PC-9 (cell line): Measurements from ENCODE around the gene ZNF467. TPM values are rescaled to one million over a fixed set of nuclear protein-coding genes. Genes with fewer than 3 reads are reported as not detected.
A peak's percentile ranks its signal among the peaks of the same experiment; 100 is the strongest.

ENCODE experiments used
- Bru-seq: library from RNA; stranded (reverse); fragments of 400-500 nt; gene quantifications from one replicate; lab custom pipeline; 2021; lab: Mats Ljungman, UMichigan
- BruChase-seq, 2 experiments: library from RNA; stranded (reverse); fragments of 400-500 nt; gene quantifications; one replicate each; lab custom pipeline; 2021; lab: Mats Ljungman, UMichigan
- BruUV-seq: library from RNA; stranded (reverse); fragments of 400-500 nt; replicated peaks from 2 replicates; lab custom pipeline; 2021; lab: Mats Ljungman, UMichigan
- CTCF ChIA-PET: fragments of 300-600 bp; sonication (Branson Sonifier 250); formaldehyde crosslinking; loops from one replicate; lab custom pipeline; 2022; ENCODE audit warnings: antibody characterized with exemption; lab: Charles Lee
- POLR2A ChIA-PET: fragments of 300-600 bp; sonication (Branson Sonifier 250); formaldehyde crosslinking; loops from one replicate; lab custom pipeline; 2022; ENCODE audit warnings: antibody characterized with exemption; ENCODE audit not compliant: unreplicated experiment; lab: Charles Lee
- DNase-seq, 2 experiments: peaks; one replicate each; pipeline versions ENCODE4 v3.0.0 to v3.0.0-alpha.2; 2015 to 2022; ENCODE audit warnings: mixed read lengths in 1 of 2
- H2AFZ ChIP-seq: fragments of 200-600 bp; sonication (generic); 2 replicates; pipeline ENCODE4 v1.8.1; 2017; ENCODE audit warnings: antibody characterized with exemption
- H3F3A ChIP-seq: fragments of 200-600 bp; sonication (generic); 2 replicates; pipeline ENCODE4 v1.8.1; 2017; ENCODE audit warnings: antibody characterized with exemption, mild to moderate bottlenecking, low read depth; ENCODE audit not compliant: insufficient read depth
- H3K27ac ChIP-seq: fragments of 200-600 bp; sonication (generic); 2 replicates; pipeline ENCODE4 v1.6.1; 2016; ENCODE audit warnings: mixed run types
- H3K27me3 ChIP-seq: fragments of 200-600 bp; sonication (generic); 2 replicates; pipeline ENCODE4 v1.6.1; 2016; ENCODE audit warnings: low read depth, mixed run types; ENCODE audit not compliant: insufficient read depth
- H3K36me3 ChIP-seq: fragments of 200-600 bp; sonication (generic); 2 replicates; pipeline ENCODE4 v1.6.1; 2016; ENCODE audit warnings: low read depth, mixed run types
- H3K4me1 ChIP-seq: fragments of 200-600 bp; sonication (generic); replicated peaks from 2 replicates; pipeline ENCODE4 v1.6.1; 2016; ENCODE audit warnings: mixed run types; ENCODE audit not compliant: insufficient read depth
- H3K4me2 ChIP-seq: fragments of 200-600 bp; sonication (generic); 2 replicates; pipeline ENCODE4 v1.6.1; 2017; ENCODE audit warnings: mixed run types
- H3K4me3 ChIP-seq: fragments of 200-600 bp; sonication (generic); 2 replicates; pipeline ENCODE4 v1.6.1; 2016; ENCODE audit warnings: mixed run types
- H3K79me2 ChIP-seq: fragments of 200-600 bp; sonication (generic); 2 replicates; pipeline ENCODE4 v1.6.1; 2017; ENCODE audit warnings: low read depth, mixed run types
- H3K9me2 ChIP-seq: fragments of 200-600 bp; sonication (generic); 2 replicates; pipeline ENCODE4 v1.8.1; 2017; ENCODE audit warnings: mild to moderate bottlenecking; ENCODE audit not compliant: insufficient read depth
- H3K9me3 ChIP-seq: fragments of 200-600 bp; sonication (generic); 2 replicates; pipeline ENCODE4 v1.8.1; 2016; ENCODE audit warnings: low read depth; ENCODE audit not compliant: insufficient read depth
- H4K20me1 ChIP-seq: fragments of 200-600 bp; sonication (generic); 2 replicates; pipeline ENCODE4 v1.8.1; 2017; ENCODE audit not compliant: insufficient read depth
- CTCF ChIP-seq: fragments of 200-600 bp; sonication (generic); conservative IDR thresholded peaks from 2 replicates; pipeline ENCODE4 v1.6.1; 2017; ENCODE audit warnings: mixed run types, antibody characterized with exemption, mild to moderate bottlenecking, moderate library complexity
- EZH2 ChIP-seq: fragments of 200-600 bp; sonication (generic); IDR thresholded peaks from 2 replicates; pipeline ENCODE4 v1.8.0; 2017; ENCODE audit warnings: antibody characterized with exemption, low read depth
- intact Hi-C: fragments of 100-400 bp; cut with micrococcal nuclease; formaldehyde crosslinking; loops from one replicate; pipeline ENCODE4 v1.10.0; 2022; ENCODE audit not compliant: unreplicated experiment
- long read RNA-seq: library from polyadenylated mRNA; stranded (forward); transcript quantifications from one replicate; pipeline ENCODE4 v2.0.0, GENCODE V29; 2022
- total RNA-seq: library from RNA; stranded (reverse); gene quantifications from 2 replicates; pipeline ENCODE4 v1.2.3, GENCODE V29; 2021

The ZNF467 gene
- total RNA-seq = 6.6 and 10.3 TPM in 2 replicates
- Bru-seq, nascent RNA = percentile 24 among the genes with signal in this experiment
- BruChase-seq, experiment 1, labeled RNA remaining after a 2-hour chase = percentile 40 among the genes with signal in this experiment
- percentile 40 among the genes with signal in this experiment for BruChase-seq, experiment 2, labeled RNA remaining after a 6-hour chase
- long read RNA-seq, transcript ZNF467-201 (5 exons, 2,553 nt) = major isoform, 5 of 11 reads
- long read RNA-seq, partial matches to known transcripts = 0 of 11 reads
- long read RNA-seq, other reads (novel, unspliced or antisense) = 6 of 11 reads

DNA sequence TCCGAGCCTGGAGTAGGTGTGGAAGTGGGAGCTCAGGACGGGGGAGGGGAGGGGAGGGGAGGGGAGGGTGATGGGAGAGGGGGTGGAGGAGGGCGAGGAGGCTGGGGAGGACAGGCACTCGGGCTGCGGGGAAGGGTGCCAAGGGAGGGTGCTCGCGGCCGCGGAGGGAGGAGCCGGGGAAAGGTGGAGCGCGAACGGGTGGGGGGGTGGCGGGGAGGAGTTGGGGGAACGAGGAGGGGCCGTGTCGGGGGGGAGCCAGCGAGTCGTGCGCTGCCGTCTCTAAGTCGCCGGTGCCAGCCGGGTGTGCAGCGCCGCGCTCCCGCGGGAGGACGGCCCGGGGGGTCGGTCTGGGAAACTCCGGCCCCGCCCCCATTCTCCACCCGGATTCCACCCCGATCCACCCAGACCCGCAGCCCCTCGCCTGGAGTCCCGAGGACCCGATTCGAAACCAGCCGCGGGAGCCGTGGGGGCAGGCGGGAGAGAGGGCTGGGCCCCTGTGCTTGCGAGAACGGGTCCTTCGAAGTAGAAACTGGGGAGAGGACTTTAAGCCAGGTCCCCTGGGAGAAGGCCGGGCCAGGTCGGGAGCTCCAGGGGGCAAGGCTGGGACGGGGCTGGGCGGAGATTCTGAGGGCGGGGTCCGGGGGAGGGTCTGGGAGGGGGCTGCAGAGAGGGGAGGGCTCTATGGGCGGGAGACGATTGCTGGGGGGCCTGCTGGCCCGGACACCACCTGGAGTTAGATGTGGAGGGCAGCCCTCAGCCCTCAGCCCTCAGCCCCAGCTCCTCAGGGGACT, at the start of gene ZNF467:
TSS of gene ZNF467 (minus strand) at position 143 of the 791 bp plus-strand sequence. CDS start 2,556 bp downstream, outside the sequence.
- Histone ChIP-seq H3K9me3 (no peaks in the 10 kb centered on the region), H3K27ac (no peak within 1 kb of the TSS), H3K9me2 (no peaks in the 10 kb centered on the region), H3K27me3 (peaks cover 36% of the 10 kb centered on the region), H3K79me2 (no peaks in the 10 kb centered on the region), H3K4me2 (peak within 1 kb of the TSS; percentile 98), H3K36me3 (no peaks in the 10 kb centered on the region), H3K4me1 (no peaks in the 10 kb centered on the region), H3F3A (peaks cover 12% of the 10 kb centered on the region; the same call in 1 of the 2 replicates), H3K4me3 (peak within 1 kb of the TSS; percentile 88), H2AFZ (peak within 1 kb of the TSS; percentile 73; the same call in 1 of the 2 replicates), H4K20me1 (no peaks in the 10 kb centered on the region)
- no TSS peak for BruUV-seq
- POLR2A ChIA-PET = interaction anchor here (0.6 kb wide), 1 partner anchor 1255 kb away, joined by 13 read pairs; no protein-coding TSS in a partner anchor
- intact Hi-C loops = no loop called here
- DNase-seq = peak in 1 of 2 experiments; percentile 47
- CTCF ChIA-PET = interaction anchor here (1.4 kb wide), 1 partner anchor 10 kb away, joined by 7 read pairs; no protein-coding TSS in a partner anchor
- TF ChIP-seq EZH2 (no peak), CTCF (no peak)

DNA sequence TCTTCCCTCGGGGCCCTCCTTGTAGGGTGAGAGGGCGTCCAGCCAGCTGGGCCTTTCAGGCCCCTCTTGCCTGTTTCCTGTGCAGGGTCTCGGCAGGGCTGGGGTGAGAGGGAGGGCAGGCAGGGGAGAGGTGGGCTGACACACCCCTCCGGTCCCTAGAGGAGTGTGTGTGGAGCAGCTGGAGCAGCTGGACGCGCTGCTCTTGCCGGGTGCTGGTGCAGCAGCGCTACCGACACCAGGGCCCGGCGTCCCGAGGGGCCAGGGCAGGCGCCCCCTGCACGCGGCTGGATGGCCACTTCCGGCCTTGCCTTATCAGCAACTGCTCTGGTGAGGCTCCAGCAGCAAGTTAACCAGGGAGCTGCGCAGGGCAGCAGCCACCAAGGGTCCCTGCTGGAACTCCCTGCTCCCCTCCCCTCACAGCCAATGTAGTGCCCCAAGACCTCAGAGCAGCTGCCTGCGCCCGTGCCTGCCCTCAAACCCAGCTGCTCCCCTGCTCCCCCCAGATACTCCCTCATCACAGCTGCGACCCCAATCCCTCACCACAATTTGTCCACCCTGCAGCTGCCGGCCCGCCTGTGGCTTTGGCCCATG, 49.1 kb upstream of the ZNF467 start:
- no TSS peak for BruUV-seq
- Histone ChIP-seq H3K4me2 (no peak overlapping the region), H3K27ac (no peak overlapping the region), H3F3A (no peaks in the 10 kb centered on the region), H3K36me3 (no peaks in the 10 kb centered on the region), H3K9me2 (no peaks in the 10 kb centered on the region), H3K9me3 (no peaks in the 10 kb centered on the region), H4K20me1 (no peaks in the 10 kb centered on the region), H3K4me3 (no peak overlapping the region), H3K27me3 (peaks cover 58% of the 10 kb centered on the region), H2AFZ (no peak overlapping the region), H3K79me2 (no peaks in the 10 kb centered on the region), H3K4me1 (no peaks in the 10 kb centered on the region)
- POLR2A ChIA-PET = no interaction called here
- TF ChIP-seq EZH2 (no peak), CTCF (no peak)
- intact Hi-C loops = no loop called here
- no peak for DNase-seq
- CTCF ChIA-PET = no interaction called here
